HCT116 (cell line): ENCODE measurements around the gene MVB12A. TPM values are rescaled to one million over a fixed set of nuclear protein-coding genes. Genes with fewer than 3 reads are reported as not detected.

Experiments used
- ATAC-seq: fragments of 200-7000 bp; cut with Tn5 transposase; 2 replicates; pipeline ENCODE4 v1.9.1; 2020; ENCODE audit warnings: mild to moderate bottlenecking, moderate library complexity
- BruUV-seq: library from RNA; stranded (reverse); fragments of 400-500 nt; replicated peaks from 2 replicates; lab custom pipeline; 2021; lab: Mats Ljungman, UMichigan
- CTCF ChIA-PET: fragments of 300-600 bp; sonication (Branson Sonifier 250); formaldehyde crosslinking; loops from one replicate; lab custom pipeline; 2021; ENCODE audit warnings: antibody characterized with exemption; lab: Charles Lee
- POLR2A ChIA-PET: fragments of 300-600, 350-600 bp; sonication (Branson Sonifier 250); formaldehyde crosslinking; loops from one replicate; lab custom pipeline; 2021; ENCODE audit warnings: antibody characterized with exemption; lab: Charles Lee
- RAD21 ChIA-PET, 2 experiments: fragments of 300-600 bp; sonication (Branson Sonifier 250); formaldehyde crosslinking; loops; one replicate each; lab custom pipeline; 2023; ENCODE audit warnings: low total read pairs in 2 of 2; ENCODE audit not compliant: uncharacterized antibody in 2 of 2, unreplicated experiment in 2 of 2, low non-redundant PET in 1 of 2; lab: Charles Lee
- DNase-seq: peaks from one replicate; pipeline ENCODE4 v3.0.0-alpha.2; 2010; ENCODE audit warnings: low read depth, low spot score
- H2AFZ ChIP-seq: fragments of 200-600 bp; shearing (Covaris generic), sonication (generic); 2 replicates; pipeline ENCODE4 v1.6.1; 2017; ENCODE audit warnings: low read depth, mixed run types, mixed read lengths, antibody characterized with exemption, low read length; ENCODE audit not compliant: poor library complexity, severe bottlenecking
- H3K27ac ChIP-seq: 2 replicates; pipeline ENCODE4 v1.5.1; 2012; ENCODE audit warnings: low read depth, low read length
- H3K27me3 ChIP-seq: fragments of 200-600 bp; sonication (generic); 2 replicates; pipeline ENCODE4 v1.6.1; 2016; ENCODE audit warnings: mixed run types, low read length, mixed read lengths; ENCODE audit not compliant: insufficient read depth
- H3K36me3 ChIP-seq, 2 experiments: fragments of 200-500 bp in 1 of 2; fragments of 200-600 bp in 1 of 2; sonication (Bioruptor generic) in 1 of 2; sonication (generic) in 1 of 2; 2 replicates each; pipeline versions ENCODE4 v1.5.1 to v1.6.1; 2014 to 2016; ENCODE audit warnings: low read length in 2 of 2, inconsistent platforms in 1 of 2, mixed read lengths in 1 of 2, mixed run types in 1 of 2; ENCODE audit not compliant: insufficient read depth in 2 of 2, control insufficient read depth in 1 of 2
- H3K4me1 ChIP-seq, 2 experiments: fragments of 200-600 bp in 1 of 2; sonication (generic) in 1 of 2; 2 replicates each; pipeline versions ENCODE4 v1.5.1 to v1.6.1; 2012 to 2017; ENCODE audit warnings: low read length in 2 of 2, inconsistent platforms in 1 of 2, mild to moderate bottlenecking in 1 of 2, mixed read lengths in 1 of 2, mixed run types in 1 of 2, moderate library complexity in 1 of 2; ENCODE audit not compliant: insufficient read depth in 2 of 2, control insufficient read depth in 1 of 2
- H3K4me2 ChIP-seq: fragments of 200-600 bp; sonication (generic); 2 replicates; pipeline ENCODE4 v1.6.1; 2017; ENCODE audit warnings: mixed run types, low read length, mixed read lengths
- H3K4me3 ChIP-seq, 2 experiments: fragments of 200-600 bp in 1 of 2; sonication (generic) in 1 of 2; replicated peaks in 1 of 2; 2 replicates each; pipeline ENCODE4 v1.5.1; 2011 to 2016; ENCODE audit warnings: low read length in 2 of 2, control low read depth in 1 of 2, low read depth in 1 of 2, mild to moderate bottlenecking in 1 of 2, mixed read lengths in 1 of 2, mixed run types in 1 of 2
- H3K79me2 ChIP-seq: fragments of 200-600 bp; sonication (generic); 2 replicates; pipeline ENCODE4 v1.6.1; 2017; ENCODE audit warnings: mild to moderate bottlenecking, mixed run types, low read length, moderate library complexity, mixed read lengths; ENCODE audit not compliant: insufficient read depth
- H3K9ac ChIP-seq: fragments of 200-600 bp; sonication (generic); 2 replicates; pipeline ENCODE4 v1.6.1; 2016; ENCODE audit warnings: low read length, mixed read lengths
- H3K9me2 ChIP-seq: fragments of 200-600 bp; sonication (generic), shearing (Covaris generic); 2 replicates; pipeline ENCODE4 v1.6.1; 2017; ENCODE audit warnings: mixed run types, mild to moderate bottlenecking, moderate library complexity; ENCODE audit not compliant: insufficient read depth
- H3K9me3 ChIP-seq, 2 experiments: fragments of 200-500 bp in 1 of 2; fragments of 200-600 bp in 1 of 2; sonication (Bioruptor generic) in 1 of 2; sonication (generic) in 1 of 2; 2 replicates each; pipeline ENCODE4 v1.6.1; 2014 to 2017; ENCODE audit warnings: low read length in 2 of 2, mixed read lengths in 2 of 2, inconsistent platforms in 1 of 2, low read depth in 1 of 2, mild to moderate bottlenecking in 1 of 2, mixed run types in 1 of 2, moderate library complexity in 1 of 2; ENCODE audit not compliant: control insufficient read depth in 1 of 2, insufficient read depth in 1 of 2
- H4K20me1 ChIP-seq: fragments of 200-600 bp; sonication (generic), shearing (Covaris generic); 2 replicates; pipeline ENCODE4 v1.6.1; 2017; ENCODE audit warnings: mixed run types, mild to moderate bottlenecking, moderate library complexity; ENCODE audit not compliant: insufficient read depth
- CEBPB ChIP-seq: IDR thresholded peaks from 2 replicates; pipeline ENCODE4 v1.6.1; 2012; ENCODE audit warnings: low read depth
- EZH2phosphoT487 ChIP-seq: fragments of 200-600 bp; IDR thresholded peaks from 2 replicates; pipeline ENCODE4 v1.6.1; 2018; ENCODE audit warnings: antibody characterized with exemption, borderline replicate concordance
- JUND ChIP-seq: IDR thresholded peaks from 2 replicates; pipeline ENCODE4 v1.6.1; 2012
- POLR2A ChIP-seq: IDR thresholded peaks from 2 replicates; pipeline ENCODE4 v1.7.0; 2011; ENCODE audit warnings: borderline replicate concordance; ENCODE audit not compliant: insufficient read depth, insufficient read length; ENCODE audit errors: extremely low read depth
- POLR2AphosphoS5 ChIP-seq: IDR thresholded peaks from 2 replicates; pipeline ENCODE4 v1.6.1; 2011; ENCODE audit warnings: mild to moderate bottlenecking, low read depth, low read length, moderate library complexity
- RAD21 ChIP-seq: IDR thresholded peaks from 2 replicates; pipeline ENCODE4 v1.6.1; 2012; ENCODE audit warnings: low read depth, mild to moderate bottlenecking
- REST ChIP-seq: IDR thresholded peaks from 2 replicates; pipeline ENCODE4 v1.6.1; 2012; ENCODE audit warnings: low read depth
- SP1 ChIP-seq: IDR thresholded peaks from 2 replicates; pipeline ENCODE4 v1.6.1; 2012; ENCODE audit warnings: low read depth
- SRF ChIP-seq: IDR thresholded peaks from 2 replicates; pipeline ENCODE4 v1.6.1; 2012; ENCODE audit warnings: low read depth
- YY1 ChIP-seq: IDR thresholded peaks from 2 replicates; pipeline ENCODE4 v1.6.1; 2011; ENCODE audit warnings: low read length, low read depth, moderate library complexity, mild to moderate bottlenecking; ENCODE audit not compliant: insufficient replicate concordance; ENCODE audit errors: extremely low read depth
- ZFX ChIP-seq: fragments of 450-650 bp; IDR thresholded peaks from 2 replicates; pipeline ENCODE4 v1.6.1; 2017
- intact Hi-C: fragments of 100-400 bp; cut with micrococcal nuclease; formaldehyde crosslinking; loops from 2 replicates; pipeline ENCODE4 v1.10.0; 2022
- total RNA-seq: library from RNA; stranded (reverse); gene quantifications from one replicate; pipeline ENCODE4 v1.2.1, GENCODE V29; 2021; ENCODE audit not compliant: unreplicated experiment

The MVB12A gene
- total RNA-seq, 1 experiment from 2014 or later, result 91.7 TPM

GRCh38 chr19:17466487-17466850 is 46.6 kb downstream of the MVB12A start:
- Histone ChIP-seq H3K27ac (no peak overlapping the region), H3K4me3 (no peak overlapping the region), H3K9ac (no peak overlapping the region), H4K20me1 (no peaks in the 10 kb centered on the region), H2AFZ (no peak overlapping the region), H3K9me2 (no peaks in the 10 kb centered on the region), H3K79me2 (no peaks in the 10 kb centered on the region; the same call in 1 of the 2 replicates), H3K9me3 (no peaks in the 10 kb centered on the region), H3K4me1 (peaks cover 18 to 39% of the 10 kb centered on the region in 2 experiments), H3K4me2 (no peak overlapping the region), H3K27me3 (no peaks in the 10 kb centered on the region), H3K36me3 (no peaks in the 10 kb centered on the region)
- TF ChIP-seq YY1, result no peak
- no peak for TF ChIP-seq ZFX
- no peak for TF ChIP-seq POLR2AphosphoS5
- TF ChIP-seq JUND, result no peak
- no peak for TF ChIP-seq REST
- TF ChIP-seq RAD21, result no peak
- no peak for TF ChIP-seq EZH2phosphoT487
- TF ChIP-seq SP1, result no peak
- TF ChIP-seq SRF, result no peak
- TF ChIP-seq CEBPB, result no peak
- TF ChIP-seq POLR2A, result no peak
- DNase-seq (no peak), ATAC-seq (no peak)
- intact Hi-C loops, result loop anchor here (1.0 to 2.0 kb wide), 3 partner anchors 71 to 120 kb away; no protein-coding TSS in a partner anchor
- ChIA-PET CTCF (interaction anchor here (0.6 to 2.7 kb wide), 10 partner anchors 24 to 1912 kb away, joined by 3 to 16 read pairs (median 4); partner anchors contain the start of genes CCDC194 and MVB12A), POLR2A (interaction anchor here (0.6 kb wide), 1 partner anchor 138 kb away, joined by 3 read pairs; no protein-coding TSS in a partner anchor), RAD21 (interaction anchor here (0.6 to 0.7 kb wide), 2 partner anchors 14 to 25 kb away, joined by 3 to 4 read pairs; no protein-coding TSS in a partner anchor)
- BruUV-seq, result no TSS peak
